Lower leg skin (tissue), 3 donors: ENCODE measurements around the gene CCHCR1.

Experiments used
- CTCF ChIP-seq, 3 donors: fragments of 450-650 bp; IDR thresholded peaks; one replicate each; pipeline ENCODE4 v1.5.1; 2016; ENCODE audit warnings: antibody characterized with exemption in 3 of 3, mild to moderate bottlenecking in 3 of 3, moderate library complexity in 2 of 3
- POLR2A ChIP-seq, 2 donors: fragments of 450-650 bp; IDR thresholded peaks; one replicate each; pipeline ENCODE4 v1.6.1; 2016 to 2017; ENCODE audit warnings: antibody characterized with exemption in 2 of 2, mild to moderate bottlenecking in 1 of 2, moderate library complexity in 1 of 2

- TF ChIP-seq CTCF (IDR thresholded peaks at IDR 0.05) (no peak), POLR2A (IDR thresholded peaks at IDR 0.05) (no peak)
Measured at GRCh38 chr6:31205638-31206037, 48.0 kb upstream of the CCHCR1 start.
